HG02884 (cell line): ENCODE data around the gene SAXO1.
"Not testable (repeated sequence)": the region's sequence is repeated elsewhere in the genome, so short reads cannot be mapped to it uniquely, and the experiment has no call there.

Experiments used
- ATAC-seq: cut with Tn5 transposase; IDR thresholded peaks from one replicate; pipeline ENCODE4 v1.9.1; 2021; ENCODE audit warnings: mild to moderate bottlenecking, moderate library complexity; ENCODE audit not compliant: unreplicated experiment

Gene SAXO1

GRCh38 chr9:18971909-18972308 lies 61.1 kb downstream of the SAXO1 start:
- ATAC-seq, result no peak

- no peak for ATAC-seq
Observed at GRCh38 chr9:18971404-18971803, 61.6 kb downstream of the SAXO1 start.

- no peak for ATAC-seq
Observed at GRCh38 chr9:18970393-18970792, 62.6 kb downstream of the SAXO1 start.

GRCh38 chr9:18969128-18969527 lies 63.9 kb downstream of the SAXO1 start:
- ATAC-seq, result no peak

- no peak for ATAC-seq
Observed at GRCh38 chr9:18955626-18956025, 77.4 kb downstream of the SAXO1 start.

- ATAC-seq, result no peak
Observed at GRCh38 chr9:18951936-18952335, 81.1 kb downstream of the SAXO1 start.

GRCh38 chr9:18947892-18948339 lies 85.1 kb downstream of the SAXO1 start:
- ATAC-seq, result no peak

- no peak for ATAC-seq
Observed at GRCh38 chr9:18942801-18943200, 90.2 kb downstream of the SAXO1 start.

- ATAC-seq, result no peak
Observed at GRCh38 chr9:18941060-18941740, 91.8 kb downstream of the SAXO1 start.

GRCh38 chr9:18939943-18940342 lies 93.1 kb downstream of the SAXO1 start:
- no peak for ATAC-seq

- ATAC-seq, result no peak
Observed at GRCh38 chr9:18936094-18936871, 96.7 kb downstream of the SAXO1 start.

GRCh38 chr9:18935541-18935940 lies 97.5 kb downstream of the SAXO1 start:
- ATAC-seq, result no peak

- not testable (repeated sequence) for ATAC-seq
Observed at GRCh38 chr9:18930611-18931010, 102.4 kb downstream of the SAXO1 start.

GRCh38 chr9:18928711-18929110 lies 104.3 kb downstream of the SAXO1 start:
- ATAC-seq, result no peak

- ATAC-seq, result no peak
Observed at GRCh38 chr9:18926513-18926912, 106.5 kb downstream of the SAXO1 start.

GRCh38 chr9:18925880-18926279 lies 107.1 kb downstream of the SAXO1 start:
- no peak for ATAC-seq

- no peak for ATAC-seq
Observed at GRCh38 chr9:18923671-18924430, 109.2 kb downstream of the SAXO1 start.

GRCh38 chr9:18923167-18923566 lies 109.8 kb downstream of the SAXO1 start:
- ATAC-seq, result no peak

GRCh38 chr9:18922161-18922885 lies 110.7 kb downstream of the SAXO1 start:
- ATAC-seq, result no peak

GRCh38 chr9:18921366-18922075 lies 111.5 kb downstream of the SAXO1 start:
- no peak for ATAC-seq
